ENCODE results near the gene HECTD1.

DNA sequence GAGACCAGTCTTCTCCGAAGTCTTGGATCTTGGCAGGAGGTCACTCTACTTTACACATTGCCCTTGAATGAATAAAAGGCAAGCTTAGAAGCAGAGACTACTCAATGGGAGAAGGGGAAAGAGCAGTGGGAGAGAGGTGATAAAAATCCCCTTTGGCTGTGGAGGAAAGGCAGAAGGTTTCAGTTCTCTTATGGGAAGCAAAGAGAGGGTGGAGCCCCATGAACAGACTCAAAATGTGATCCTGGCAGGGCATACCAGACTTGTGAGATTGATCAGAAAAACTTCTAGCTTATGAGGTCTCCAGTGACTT, 49.6 kb upstream of the HECTD1 start:
- TF ChIP-seq, protein P1, sequence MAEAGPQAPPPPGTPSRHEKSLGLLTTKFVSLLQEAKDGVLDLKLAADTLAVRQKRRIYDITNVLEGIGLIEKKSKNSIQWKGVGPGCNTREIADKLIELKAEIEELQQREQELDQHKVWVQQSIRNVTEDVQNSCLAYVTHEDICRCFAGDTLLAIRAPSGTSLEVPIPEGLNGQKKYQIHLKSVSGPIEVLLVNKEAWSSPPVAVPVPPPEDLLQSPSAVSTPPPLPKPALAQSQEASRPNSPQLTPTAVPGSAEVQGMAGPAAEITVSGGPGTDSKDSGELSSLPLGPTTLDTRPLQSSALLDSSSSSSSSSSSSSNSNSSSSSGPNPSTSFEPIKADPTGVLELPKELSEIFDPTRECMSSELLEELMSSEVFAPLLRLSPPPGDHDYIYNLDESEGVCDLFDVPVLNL (IDR thresholded peaks at IDR 0.05; ENCODE audit: low read depth, low read length), result no peak
- TF ChIP-seq TCF7 (IDR thresholded peaks at IDR 0.05; ENCODE audit: borderline replicate concordance) (no peak), SPI1 (IDR thresholded peaks at IDR 0.05; ENCODE audit: borderline replicate concordance, insufficient read depth, low read depth, low read length) (peak; percentile 63; the same call in 1 of the 2 replicates), NFYB (IDR thresholded peaks at IDR 0.05; ENCODE audit: insufficient read depth, low read depth, low read length) (no peak), NRF1 (conservative IDR thresholded peaks at IDR 0.05; ENCODE audit: low read depth, low read length) (no peak), RFX5 (IDR thresholded peaks at IDR 0.05; ENCODE audit: low read depth, low read length) (no peak)
- TF ChIP-seq, protein P2, sequence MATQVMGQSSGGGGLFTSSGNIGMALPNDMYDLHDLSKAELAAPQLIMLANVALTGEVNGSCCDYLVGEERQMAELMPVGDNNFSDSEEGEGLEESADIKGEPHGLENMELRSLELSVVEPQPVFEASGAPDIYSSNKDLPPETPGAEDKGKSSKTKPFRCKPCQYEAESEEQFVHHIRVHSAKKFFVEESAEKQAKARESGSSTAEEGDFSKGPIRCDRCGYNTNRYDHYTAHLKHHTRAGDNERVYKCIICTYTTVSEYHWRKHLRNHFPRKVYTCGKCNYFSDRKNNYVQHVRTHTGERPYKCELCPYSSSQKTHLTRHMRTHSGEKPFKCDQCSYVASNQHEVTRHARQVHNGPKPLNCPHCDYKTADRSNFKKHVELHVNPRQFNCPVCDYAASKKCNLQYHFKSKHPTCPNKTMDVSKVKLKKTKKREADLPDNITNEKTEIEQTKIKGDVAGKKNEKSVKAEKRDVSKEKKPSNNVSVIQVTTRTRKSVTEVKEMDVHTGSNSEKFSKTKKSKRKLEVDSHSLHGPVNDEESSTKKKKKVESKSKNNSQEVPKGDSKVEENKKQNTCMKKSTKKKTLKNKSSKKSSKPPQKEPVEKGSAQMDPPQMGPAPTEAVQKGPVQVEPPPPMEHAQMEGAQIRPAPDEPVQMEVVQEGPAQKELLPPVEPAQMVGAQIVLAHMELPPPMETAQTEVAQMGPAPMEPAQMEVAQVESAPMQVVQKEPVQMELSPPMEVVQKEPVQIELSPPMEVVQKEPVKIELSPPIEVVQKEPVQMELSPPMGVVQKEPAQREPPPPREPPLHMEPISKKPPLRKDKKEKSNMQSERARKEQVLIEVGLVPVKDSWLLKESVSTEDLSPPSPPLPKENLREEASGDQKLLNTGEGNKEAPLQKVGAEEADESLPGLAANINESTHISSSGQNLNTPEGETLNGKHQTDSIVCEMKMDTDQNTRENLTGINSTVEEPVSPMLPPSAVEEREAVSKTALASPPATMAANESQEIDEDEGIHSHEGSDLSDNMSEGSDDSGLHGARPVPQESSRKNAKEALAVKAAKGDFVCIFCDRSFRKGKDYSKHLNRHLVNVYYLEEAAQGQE (IDR thresholded peaks at IDR 0.05; ENCODE audit: low read depth, low read length), result no peak
